ENCODE data around the gene NCCRP1. TPM values are rescaled to one million over a fixed set of nuclear protein-coding genes. Genes with fewer than 3 reads are reported as not detected.

Gene NCCRP1
- polyA plus RNA-seq, 1 of the 3 experiments (the other 2 are of a cell fraction) = not detected

DNA sequence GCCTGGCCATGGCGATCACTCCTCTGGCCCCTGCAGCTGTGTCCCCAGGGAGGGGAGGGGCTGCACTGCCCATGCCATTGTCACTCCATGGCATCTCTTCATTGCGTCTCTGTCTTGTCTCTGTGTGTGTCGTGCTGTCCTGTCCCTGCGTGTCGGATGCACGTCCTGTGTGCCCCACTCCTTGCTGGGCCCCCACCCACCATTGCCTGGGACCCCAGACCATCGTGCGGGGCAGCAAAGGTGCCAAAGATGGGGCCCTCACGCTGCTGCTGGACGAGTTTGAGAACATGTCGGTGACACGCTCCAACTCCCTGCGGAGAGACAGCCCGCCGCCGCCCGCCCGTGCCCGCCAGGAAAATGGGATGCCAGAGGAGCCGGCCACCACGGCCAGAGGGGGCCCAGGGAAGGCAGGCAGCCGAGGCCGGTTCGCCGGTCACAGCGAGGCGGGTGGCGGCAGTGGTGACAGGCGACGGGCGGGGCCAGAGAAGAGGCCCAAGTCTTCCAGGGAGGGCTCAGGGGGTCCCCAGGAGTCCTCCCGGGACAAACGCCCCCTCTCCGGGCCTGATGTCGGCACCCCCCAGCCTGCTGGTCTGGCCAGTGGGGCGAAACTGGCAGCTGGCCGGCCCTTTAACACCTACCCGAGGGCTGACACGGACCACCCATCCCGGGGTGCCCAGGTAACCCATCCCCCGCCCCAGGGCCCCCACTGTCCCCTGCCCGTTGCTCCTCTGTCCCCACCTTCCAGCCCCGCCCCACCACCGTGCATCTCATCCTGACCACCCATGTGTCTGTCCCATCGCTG, 23.9 kb upstream of the NCCRP1 start:
- Histone ChIP-seq H3K9me3 (no peaks in the 10 kb centered on the region), H3K79me2 (ENCODE audit: insufficient read depth) (no peaks in the 10 kb centered on the region), H3K9me2 (no peaks in the 10 kb centered on the region), H3K9ac (no peak overlapping the region), H3K27ac (ENCODE audit: low read depth in 2 of 2, low read length in 1 of 2) (peak overlapping the region in 1 of 2 experiments; percentile 91; a peak in 2 of 4 replicates), H3F3A (replicated peaks; ENCODE audit: insufficient read depth) (no peaks in the 10 kb centered on the region), H4K20me1 (ENCODE audit: insufficient read depth) (no peaks in the 10 kb centered on the region), H2AFZ (ENCODE audit: low read depth) (no peak overlapping the region), H3K36me3 (replicated peaks in 1 of 2; ENCODE audit: control insufficient read depth in 1 of 2, insufficient read depth in 2 of 2, low read length in 1 of 2) (peaks cover 0 to 35% of the 10 kb centered on the region in 2 experiments), H3K4me2 (no peak overlapping the region), H3K27me3 (ENCODE audit: insufficient read depth) (no peaks in the 10 kb centered on the region), H3K4me1 (ENCODE audit: control insufficient read depth in 1 of 2, insufficient read depth in 2 of 2, low read depth in 1 of 2, low read length in 1 of 2) (peaks cover 0 to 43% of the 10 kb centered on the region in 2 experiments; a peak in 1 of 4 replicates), H3K4me3 (ENCODE audit: low read depth in 2 of 2, low read length in 1 of 2) (no peak overlapping the region)
- CTCF ChIA-PET = interaction anchor here (1.0 to 5.2 kb wide), 3 partner anchors 15 to 63 kb away, joined by 3 to 37 read pairs (median 14); no protein-coding TSS in a partner anchor
- TF ChIP-seq YY1 (IDR thresholded peaks at IDR 0.05; ENCODE audit: low read depth) (no peak), RXRA (IDR thresholded peaks at IDR 0.05; ENCODE audit: borderline replicate concordance, low read depth) (no peak), FOXM1 (IDR thresholded peaks at IDR 0.05; ENCODE audit: low read depth) (no peak), GATA2 (CRISPR knock-in tag; IDR thresholded peaks at IDR 0.05) (no peak), NFIC (IDR thresholded peaks at IDR 0.05; ENCODE audit: borderline replicate concordance) (no peak), FOXJ3 (CRISPR knock-in tag; IDR thresholded peaks at IDR 0.05) (no peak), ELF1 (IDR thresholded peaks at IDR 0.05) (no peak), EZH2phosphoT487 (IDR thresholded peaks at IDR 0.05; ENCODE audit: borderline replicate concordance, low read depth) (no peak), SMC3 (IDR thresholded peaks at IDR 0.05; ENCODE audit: low read depth, low read length) (no peak), EP300 (IDR thresholded peaks at IDR 0.05; ENCODE audit: borderline replicate concordance in 1 of 2, low read depth in 1 of 2, low read length in 1 of 2) (no peak)
- TF ChIP-seq, protein P1, sequence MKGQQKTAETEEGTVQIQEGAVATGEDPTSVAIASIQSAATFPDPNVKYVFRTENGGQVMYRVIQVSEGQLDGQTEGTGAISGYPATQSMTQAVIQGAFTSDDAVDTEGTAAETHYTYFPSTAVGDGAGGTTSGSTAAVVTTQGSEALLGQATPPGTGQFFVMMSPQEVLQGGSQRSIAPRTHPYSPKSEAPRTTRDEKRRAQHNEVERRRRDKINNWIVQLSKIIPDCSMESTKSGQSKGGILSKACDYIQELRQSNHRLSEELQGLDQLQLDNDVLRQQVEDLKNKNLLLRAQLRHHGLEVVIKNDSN (IDR thresholded peaks at IDR 0.05; ENCODE audit: borderline replicate concordance, low read depth) = no peak
- no peak for DNase-seq
- POLR2A ChIA-PET = no interaction called here
- 94% methylated on average over 38 of the region's 45 CpGs for WGBS (ENCODE audit: low lambda C conversion rate)

DNA sequence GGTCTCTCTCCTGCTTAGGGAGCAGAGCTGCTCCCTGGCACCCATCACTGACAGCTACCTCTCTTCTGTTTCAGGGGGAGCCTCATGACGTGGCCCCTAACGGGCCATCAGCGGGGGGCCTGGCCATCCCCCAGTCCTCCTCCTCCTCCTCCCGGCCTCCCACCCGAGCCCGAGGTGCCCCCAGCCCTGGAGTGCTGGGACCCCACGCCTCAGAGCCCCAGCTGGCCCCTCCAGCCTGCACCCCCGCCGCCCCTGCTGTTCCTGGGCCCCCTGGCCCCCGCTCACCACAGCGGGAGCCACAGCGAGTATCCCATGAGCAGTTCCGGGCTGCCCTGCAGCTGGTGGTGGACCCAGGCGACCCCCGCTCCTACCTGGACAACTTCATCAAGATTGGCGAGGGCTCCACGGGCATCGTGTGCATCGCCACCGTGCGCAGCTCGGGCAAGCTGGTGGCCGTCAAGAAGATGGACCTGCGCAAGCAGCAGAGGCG, 23.2 kb upstream of the NCCRP1 start:
- no peak for DNase-seq
- Histone ChIP-seq H3F3A (replicated peaks; ENCODE audit: insufficient read depth) (no peaks in the 10 kb centered on the region), H3K27me3 (ENCODE audit: insufficient read depth) (no peaks in the 10 kb centered on the region), H3K4me2 (no peak overlapping the region), H3K9ac (no peak overlapping the region), H3K27ac (ENCODE audit: low read depth in 2 of 2, low read length in 1 of 2) (no peak overlapping the region; a peak in 1 of 4 replicates), H3K4me1 (ENCODE audit: control insufficient read depth in 1 of 2, insufficient read depth in 2 of 2, low read depth in 1 of 2, low read length in 1 of 2) (peaks cover 0 to 43% of the 10 kb centered on the region in 2 experiments; a peak in 1 of 4 replicates), H3K9me2 (no peaks in the 10 kb centered on the region), H4K20me1 (ENCODE audit: insufficient read depth) (no peaks in the 10 kb centered on the region), H3K36me3 (replicated peaks in 1 of 2; ENCODE audit: control insufficient read depth in 1 of 2, insufficient read depth in 2 of 2, low read length in 1 of 2) (peaks cover 4 to 40% of the 10 kb centered on the region in 2 experiments), H2AFZ (ENCODE audit: low read depth) (no peak overlapping the region), H3K4me3 (ENCODE audit: low read depth in 2 of 2, low read length in 1 of 2) (no peak overlapping the region), H3K9me3 (no peaks in the 10 kb centered on the region), H3K79me2 (ENCODE audit: insufficient read depth) (no peaks in the 10 kb centered on the region)
- TF ChIP-seq NRF1 (IDR thresholded peaks at IDR 0.05; ENCODE audit: low read depth, low read length) (no peak), GABPA (IDR thresholded peaks at IDR 0.05; ENCODE audit: low read depth) (no peak), TEAD4 (IDR thresholded peaks at IDR 0.05; ENCODE audit: borderline replicate concordance, insufficient read depth) (no peak)
- TF ChIP-seq, protein P2, sequence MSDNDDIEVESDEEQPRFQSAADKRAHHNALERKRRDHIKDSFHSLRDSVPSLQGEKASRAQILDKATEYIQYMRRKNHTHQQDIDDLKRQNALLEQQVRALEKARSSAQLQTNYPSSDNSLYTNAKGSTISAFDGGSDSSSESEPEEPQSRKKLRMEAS (IDR thresholded peaks at IDR 0.05; ENCODE audit: low read depth) = no peak
- WGBS (ENCODE audit: low lambda C conversion rate) = 93% methylated on average over 11 of the region's 25 CpGs
- ChIA-PET CTCF (interaction anchor here (1.0 to 5.2 kb wide), 3 partner anchors 14 to 64 kb away, joined by 3 to 37 read pairs (median 14); no protein-coding TSS in a partner anchor), POLR2A (no interaction called here)
